ENCODE data around the gene FAM20C. TPM values are rescaled to one million over a fixed set of nuclear protein-coding genes. Genes with fewer than 3 reads are reported as not detected.

The FAM20C gene
- polyA plus RNA-seq, 6 donors from 2014 or later = 0.18 TPM; not detected in 5

DNA sequence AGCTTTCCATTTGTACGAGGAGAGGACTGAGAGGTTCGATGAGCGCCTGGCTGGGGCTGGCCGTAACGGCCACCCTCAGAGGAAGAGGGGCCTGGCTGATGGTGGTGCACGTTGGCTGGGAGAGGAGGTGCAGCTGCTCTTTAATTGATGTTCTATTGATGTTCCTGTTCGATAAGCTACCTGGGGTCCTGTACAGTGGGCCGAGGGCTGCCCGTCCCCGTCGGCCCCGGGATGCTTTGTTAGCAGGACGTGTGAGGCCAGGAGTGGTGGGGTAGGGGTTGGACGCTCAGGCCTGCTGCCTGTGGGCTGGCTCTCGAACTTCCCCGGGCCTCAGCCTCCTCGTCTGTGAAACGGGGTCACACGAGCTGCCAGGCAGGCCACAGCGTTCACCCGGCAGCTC, 25.4 kb downstream of the FAM20C start:
- H3K4me3 Mint-ChIP-seq = no peak overlapping the region
- no peaks in the 10 kb centered on the region for H3K27me3 Mint-ChIP-seq
- ATAC-seq (ENCODE audit: low read depth in 2 of 2) = no peak
- DNase-seq = no peak
- peaks cover 0 to 2% (median 0%) of the 10 kb centered on the region in 7 donors for H3K9me3 Mint-ChIP-seq
- no peak overlapping the region for H3K27ac Mint-ChIP-seq
- H3K36me3 Mint-ChIP-seq = no peaks in the 10 kb centered on the region
- H3K4me1 Mint-ChIP-seq = peaks cover 0 to 2% (median 0%) of the 10 kb centered on the region in 3 donors

DNA sequence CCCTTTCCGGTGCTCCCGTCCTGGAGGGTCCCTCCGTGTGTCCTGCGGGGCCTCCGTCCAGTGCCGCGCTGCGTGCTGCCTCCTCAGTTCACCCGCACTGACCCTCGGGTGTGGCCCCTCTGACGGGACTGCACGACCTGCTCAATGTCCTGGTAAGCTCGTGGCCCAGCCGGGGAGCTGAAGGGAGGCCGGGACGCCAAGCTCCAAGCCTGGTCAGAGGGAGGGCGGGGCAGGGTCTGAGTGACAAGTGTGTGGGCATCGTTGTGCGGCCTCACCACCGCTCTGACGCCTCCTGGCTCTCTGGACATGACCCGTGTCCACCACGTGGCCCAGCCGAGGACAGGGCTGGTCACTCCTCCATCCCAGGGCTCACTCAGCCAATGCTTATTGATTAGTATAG, 25.9 kb downstream of the FAM20C start:
- ATAC-seq (ENCODE audit: low read depth in 2 of 2) = no peak
- Mint-ChIP-seq H3K27ac (no peak overlapping the region), H3K27me3 (no peaks in the 10 kb centered on the region), H3K4me1 (peaks cover 0 to 3% (median 0%) of the 10 kb centered on the region in 3 donors), H3K9me3 (peaks cover 0 to 3% (median 0%) of the 10 kb centered on the region in 7 donors), H3K36me3 (no peaks in the 10 kb centered on the region), H3K4me3 (no peak overlapping the region)
- no peak for DNase-seq

DNA sequence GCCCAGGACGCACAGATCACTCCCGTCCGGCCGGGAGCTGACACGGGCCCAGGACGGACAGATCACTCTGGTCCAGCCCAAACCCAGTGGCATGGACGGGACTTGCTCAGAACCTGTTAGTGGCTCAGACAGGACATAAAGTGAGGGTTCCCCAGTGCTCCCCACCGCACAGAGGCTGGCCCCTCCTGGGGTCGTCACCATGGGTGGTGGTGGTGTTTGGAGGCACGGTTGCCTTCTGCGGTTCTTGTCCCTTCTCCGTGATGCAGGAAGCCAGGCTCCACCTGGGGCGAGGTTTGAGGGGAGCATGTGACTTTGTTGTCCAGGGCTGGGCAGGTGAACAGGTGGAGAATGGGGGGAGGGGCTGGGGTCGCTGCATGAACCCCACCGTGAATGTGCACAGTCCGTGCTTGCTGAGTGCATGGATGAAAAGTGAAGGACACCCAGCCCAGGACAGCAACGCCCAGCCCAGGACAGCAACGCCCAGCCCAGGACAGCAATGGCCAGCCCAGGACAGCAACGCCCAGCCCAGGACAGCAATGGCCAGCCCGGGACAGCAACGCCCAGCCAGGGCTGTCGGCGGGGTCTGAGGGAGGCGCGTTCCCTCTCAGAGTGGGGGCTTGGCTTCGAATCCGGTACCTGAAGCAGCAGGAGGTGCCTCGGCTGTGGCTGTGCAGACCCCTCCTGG, 26.7 kb downstream of the FAM20C start:
- Mint-ChIP-seq H3K9me3 (peaks cover 0 to 3% (median 0%) of the 10 kb centered on the region in 7 donors), H3K27me3 (no peaks in the 10 kb centered on the region), H3K4me3 (no peak overlapping the region), H3K36me3 (no peaks in the 10 kb centered on the region), H3K27ac (no peak overlapping the region), H3K4me1 (peaks cover 0 to 3% (median 0%) of the 10 kb centered on the region in 3 donors)
- no peak for ATAC-seq (ENCODE audit: low read depth in 2 of 2)
- DNase-seq = no peak

DNA sequence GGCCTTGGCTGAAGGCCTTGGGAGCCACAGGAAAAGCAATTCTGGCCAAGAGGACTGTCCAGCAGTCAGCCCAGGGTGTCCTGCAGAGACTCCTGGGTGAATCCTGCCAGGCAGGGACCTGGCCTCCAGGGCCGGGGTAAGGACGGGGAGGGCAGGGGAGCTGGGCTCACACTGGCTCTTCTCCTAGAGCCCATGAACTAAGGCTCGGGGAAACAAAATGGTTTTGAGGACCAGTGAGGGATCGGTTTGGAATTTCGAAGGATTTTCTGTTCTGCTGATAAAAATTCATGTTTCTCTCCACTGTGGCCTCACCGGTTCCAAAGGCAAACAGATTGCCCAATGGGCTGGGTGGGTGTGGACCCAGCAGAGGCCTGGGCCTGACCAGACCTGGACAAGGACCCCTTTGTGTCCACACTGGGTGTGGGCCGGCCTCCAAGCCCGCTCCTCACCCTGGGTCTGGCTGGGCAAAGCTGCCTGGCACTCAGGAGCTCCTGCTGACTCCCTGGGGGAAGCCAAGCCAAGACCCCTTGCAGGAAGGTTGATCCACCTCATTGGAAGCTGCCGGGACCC, 27.3 kb downstream of the FAM20C start:
- H3K36me3 Mint-ChIP-seq = no peaks in the 10 kb centered on the region
- peaks cover 0 to 3% (median 0%) of the 10 kb centered on the region in 3 donors for H3K4me1 Mint-ChIP-seq
- no peak overlapping the region for H3K4me3 Mint-ChIP-seq
- no peak for DNase-seq
- ATAC-seq (ENCODE audit: low read depth in 2 of 2) = no peak
- no peaks in the 10 kb centered on the region for H3K27me3 Mint-ChIP-seq
- no peak overlapping the region for H3K27ac Mint-ChIP-seq
- H3K9me3 Mint-ChIP-seq = peaks cover 0 to 3% (median 0%) of the 10 kb centered on the region in 7 donors

DNA sequence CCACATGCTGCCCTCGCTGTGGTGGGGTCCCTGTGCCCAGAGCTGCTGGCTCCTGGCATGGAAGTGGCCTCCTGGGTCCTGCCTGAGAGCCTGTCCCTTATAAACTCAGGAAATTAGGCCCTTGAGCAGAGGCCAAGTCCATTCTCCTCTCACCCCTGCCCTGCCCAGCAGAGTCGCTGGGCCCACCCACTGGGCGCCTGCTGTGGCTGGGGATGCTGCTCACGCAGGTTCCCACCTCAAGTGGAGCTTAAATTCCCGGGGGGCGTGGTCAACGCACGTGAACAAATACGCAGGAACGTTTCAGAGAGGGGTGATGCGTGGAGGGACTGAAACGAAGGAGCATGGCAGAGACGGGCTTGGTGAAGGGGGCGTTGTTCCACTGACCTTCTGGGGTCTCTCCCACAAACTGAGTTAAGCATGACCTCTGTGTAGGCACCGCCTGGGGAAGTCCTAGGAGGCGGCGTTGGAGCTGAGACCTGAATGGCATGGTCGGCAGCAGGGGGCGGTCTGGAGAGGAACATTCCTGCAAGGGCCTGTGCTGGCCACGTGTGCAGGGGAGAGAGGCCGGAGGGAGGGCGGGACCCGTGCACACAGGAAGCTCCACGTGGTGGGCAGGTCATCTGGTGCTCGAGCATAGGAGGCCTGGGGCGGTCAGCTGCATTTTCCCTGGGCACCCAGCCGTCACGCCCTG, 27.9 kb downstream of the FAM20C start:
- no peaks in the 10 kb centered on the region for H3K27me3 Mint-ChIP-seq
- H3K36me3 Mint-ChIP-seq = no peaks in the 10 kb centered on the region
- H3K27ac Mint-ChIP-seq = peak overlapping the region in 1 of 6 donors; percentile 38
- no peak for DNase-seq
- no peak overlapping the region for H3K4me3 Mint-ChIP-seq
- H3K4me1 Mint-ChIP-seq = peaks cover 0 to 3% (median 0%) of the 10 kb centered on the region in 3 donors
- ATAC-seq (ENCODE audit: low read depth in 2 of 2) = no peak
- peaks cover 0 to 3% (median 0%) of the 10 kb centered on the region in 7 donors for H3K9me3 Mint-ChIP-seq

DNA sequence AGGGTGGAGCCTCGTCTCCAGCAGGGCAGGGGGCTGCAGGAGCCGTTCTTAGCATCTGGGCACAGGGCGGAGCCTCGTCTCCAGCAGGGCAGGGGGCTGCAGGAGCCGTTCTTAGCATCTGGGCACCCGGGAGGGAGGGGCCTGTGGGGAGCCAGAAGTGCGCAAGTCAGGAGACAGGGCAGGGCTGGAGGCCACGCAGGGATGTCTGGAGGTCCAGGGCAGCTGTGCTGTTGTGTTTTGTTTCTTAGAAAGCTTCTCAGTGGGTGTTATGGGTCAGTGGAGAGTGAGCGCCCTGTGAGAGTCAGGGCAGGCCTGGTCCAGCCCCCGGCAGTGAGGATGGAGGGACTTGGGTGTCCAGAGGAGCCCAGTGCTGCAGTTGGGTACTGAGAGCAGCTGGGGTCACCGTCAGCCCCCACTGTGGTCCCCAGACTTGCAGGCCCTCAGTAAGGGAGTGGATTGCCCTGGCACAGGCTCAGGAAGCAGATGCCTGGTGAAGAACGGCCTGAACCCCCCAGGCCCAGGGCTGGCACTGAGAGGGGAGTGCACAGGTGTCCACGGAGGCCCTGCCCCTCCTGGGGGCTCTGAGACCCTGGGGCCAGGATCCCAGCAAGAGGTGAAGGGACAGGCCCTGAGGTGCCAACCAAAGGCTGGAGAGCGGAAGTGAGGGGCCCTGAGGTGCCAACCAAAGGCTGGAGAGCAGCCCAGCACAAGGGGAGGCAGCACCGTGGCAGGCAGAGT, 29.8 kb downstream of the FAM20C start:
- H3K4me3 Mint-ChIP-seq = peak overlapping the region in 1 of 8 donors; percentile 48
- peaks cover 0 to 3% (median 0%) of the 10 kb centered on the region in 7 donors for H3K9me3 Mint-ChIP-seq
- DNase-seq = no peak
- H3K27me3 Mint-ChIP-seq = no peaks in the 10 kb centered on the region
- H3K4me1 Mint-ChIP-seq = peaks cover 0 to 3% (median 0%) of the 10 kb centered on the region in 3 donors
- ATAC-seq (ENCODE audit: low read depth in 2 of 2) = no peak
- H3K36me3 Mint-ChIP-seq = no peaks in the 10 kb centered on the region
- peak overlapping the region in 1 of 6 donors; percentile 41 for H3K27ac Mint-ChIP-seq

DNA sequence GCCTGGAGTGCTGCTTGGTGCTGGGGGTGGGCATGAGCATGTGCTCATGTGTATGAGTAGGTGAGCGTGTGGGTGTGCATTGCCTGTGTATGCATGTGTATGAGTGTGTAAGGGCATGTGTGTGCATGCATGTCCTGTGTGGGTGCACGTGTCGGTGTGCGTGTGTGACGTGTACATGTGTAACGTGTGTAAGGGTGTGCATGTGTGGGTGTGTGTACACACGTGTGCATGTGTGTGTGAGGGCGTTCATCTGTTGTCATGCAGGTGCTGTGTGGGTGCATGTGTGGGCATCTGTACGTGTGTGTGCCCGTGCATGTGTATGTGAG, 30.3 kb downstream of the FAM20C start:
- H3K4me3 Mint-ChIP-seq = peak overlapping the region in 1 of 8 donors; percentile 48
- ATAC-seq (ENCODE audit: low read depth in 2 of 2) = no peak
- peak overlapping the region in 1 of 6 donors; percentile 69 for H3K27ac Mint-ChIP-seq
- peaks cover 0 to 3% (median 0%) of the 10 kb centered on the region in 7 donors for H3K9me3 Mint-ChIP-seq
- H3K36me3 Mint-ChIP-seq = no peaks in the 10 kb centered on the region
- H3K27me3 Mint-ChIP-seq = no peaks in the 10 kb centered on the region
- no peak for DNase-seq
- H3K4me1 Mint-ChIP-seq = peaks cover 0 to 3% (median 0%) of the 10 kb centered on the region in 3 donors

DNA sequence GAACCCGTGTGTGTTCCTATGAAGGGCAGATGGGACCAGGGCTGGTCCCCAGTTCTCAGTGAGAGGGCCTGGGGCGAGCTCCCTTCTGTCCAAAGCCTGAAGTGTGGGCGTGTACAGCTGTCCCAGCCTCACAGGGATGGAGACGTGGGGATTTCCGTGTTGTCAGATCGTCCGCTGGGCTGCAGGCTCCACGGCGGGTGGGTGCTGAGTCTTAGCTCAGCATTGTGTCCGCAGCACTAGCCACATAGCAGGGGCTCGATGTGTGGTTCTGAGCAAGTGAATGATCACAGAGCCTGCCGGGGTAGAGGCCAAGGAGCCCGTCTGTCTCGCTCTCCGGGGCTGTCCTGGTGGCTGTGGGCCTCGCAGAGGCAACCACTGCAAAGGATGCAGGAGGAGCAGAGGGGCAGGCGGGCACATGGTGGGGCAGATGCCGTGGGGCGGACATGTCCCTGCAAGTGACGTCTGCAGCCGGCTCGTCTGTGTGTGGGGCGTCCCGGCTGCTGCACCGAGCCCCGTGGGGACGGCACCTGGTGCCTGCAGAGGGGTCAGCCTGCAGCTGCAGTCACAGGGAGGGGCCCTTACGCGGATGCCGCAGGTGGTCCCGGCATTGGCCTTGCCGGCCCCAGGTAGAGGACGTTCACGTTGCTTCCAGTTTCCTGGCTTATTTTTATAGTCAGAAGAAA, 30.9 kb downstream of the FAM20C start:
- H3K27me3 Mint-ChIP-seq = no peaks in the 10 kb centered on the region
- H3K4me1 Mint-ChIP-seq = peaks cover 0 to 3% (median 0%) of the 10 kb centered on the region in 3 donors
- H3K36me3 Mint-ChIP-seq = no peaks in the 10 kb centered on the region
- H3K9me3 Mint-ChIP-seq = peaks cover 0 to 3% (median 0%) of the 10 kb centered on the region in 7 donors
- ATAC-seq (ENCODE audit: low read depth in 2 of 2) (no peak), DNase-seq (no peak)
- H3K27ac Mint-ChIP-seq = peak overlapping the region in 1 of 6 donors; percentile 26
- H3K4me3 Mint-ChIP-seq = no peak overlapping the region

DNA sequence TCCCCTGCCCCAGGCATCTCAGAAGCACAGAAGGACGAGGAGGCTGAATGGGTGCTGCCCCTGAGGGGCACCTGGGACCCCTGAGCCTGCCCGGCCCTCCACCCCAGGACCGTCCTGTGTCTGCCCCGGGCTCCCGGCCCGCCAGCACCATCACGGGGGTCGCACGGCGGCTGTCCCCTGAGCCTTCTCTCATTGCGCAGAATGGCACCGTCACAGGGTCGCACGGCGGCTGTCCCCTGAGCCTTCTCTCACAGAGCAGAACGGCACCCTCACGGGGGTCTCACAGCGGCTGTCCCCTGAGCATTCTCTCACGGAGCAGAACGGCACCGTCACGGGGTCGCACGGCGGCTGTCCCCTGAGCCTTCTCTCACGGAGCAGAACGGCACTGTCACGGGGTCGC, 31.5 kb downstream of the FAM20C start:
- peaks cover 0 to 3% (median 0%) of the 10 kb centered on the region in 3 donors for H3K4me1 Mint-ChIP-seq
- no peaks in the 10 kb centered on the region for H3K36me3 Mint-ChIP-seq
- no peaks in the 10 kb centered on the region for H3K27me3 Mint-ChIP-seq
- peaks cover 0 to 3% (median 0%) of the 10 kb centered on the region in 7 donors for H3K9me3 Mint-ChIP-seq
- no peak overlapping the region for H3K4me3 Mint-ChIP-seq
- DNase-seq (no peak), ATAC-seq (ENCODE audit: low read depth in 2 of 2) (no peak)
- H3K27ac Mint-ChIP-seq = no peak overlapping the region

DNA sequence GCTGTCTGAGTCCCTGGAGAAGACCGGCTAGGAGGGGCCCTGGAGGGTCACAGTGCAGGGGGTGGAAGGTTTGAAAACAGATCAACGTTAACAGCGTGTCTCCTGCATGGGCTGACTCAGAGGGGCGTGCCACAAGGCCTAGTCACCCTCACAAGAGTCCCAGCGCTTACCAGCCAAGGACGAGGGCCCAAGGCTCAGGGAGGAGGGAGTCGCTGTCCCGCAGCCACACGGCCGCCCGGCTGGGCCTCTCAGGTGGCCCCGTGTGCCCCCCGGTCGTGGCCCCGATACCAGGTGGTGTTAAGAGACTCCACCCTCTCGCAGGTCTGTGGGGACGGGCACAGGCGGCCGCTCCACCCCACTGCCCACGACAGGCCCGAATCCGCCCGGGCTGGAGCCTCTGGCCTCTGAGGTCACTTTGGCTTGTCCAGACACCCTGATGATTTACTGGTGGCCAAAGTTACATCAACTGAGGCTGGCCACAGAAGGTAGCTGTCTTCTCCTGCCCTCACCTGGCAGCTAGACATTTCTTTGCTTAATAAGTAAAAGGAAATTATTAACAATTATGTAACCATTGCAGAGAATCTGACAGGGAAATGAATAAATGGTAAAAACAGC, 34.0 kb downstream of the FAM20C start:
- H3K27ac Mint-ChIP-seq = no peak overlapping the region
- H3K36me3 Mint-ChIP-seq = no peaks in the 10 kb centered on the region
- H3K27me3 Mint-ChIP-seq = peaks cover 0 to 6% (median 0%) of the 10 kb centered on the region in 3 donors
- H3K4me1 Mint-ChIP-seq = peaks cover 0 to 3% (median 0%) of the 10 kb centered on the region in 3 donors
- no peak overlapping the region for H3K4me3 Mint-ChIP-seq
- ATAC-seq (ENCODE audit: low read depth in 2 of 2) (no peak), DNase-seq (no peak)
- H3K9me3 Mint-ChIP-seq = peaks cover 0 to 3% (median 0%) of the 10 kb centered on the region in 7 donors

DNA sequence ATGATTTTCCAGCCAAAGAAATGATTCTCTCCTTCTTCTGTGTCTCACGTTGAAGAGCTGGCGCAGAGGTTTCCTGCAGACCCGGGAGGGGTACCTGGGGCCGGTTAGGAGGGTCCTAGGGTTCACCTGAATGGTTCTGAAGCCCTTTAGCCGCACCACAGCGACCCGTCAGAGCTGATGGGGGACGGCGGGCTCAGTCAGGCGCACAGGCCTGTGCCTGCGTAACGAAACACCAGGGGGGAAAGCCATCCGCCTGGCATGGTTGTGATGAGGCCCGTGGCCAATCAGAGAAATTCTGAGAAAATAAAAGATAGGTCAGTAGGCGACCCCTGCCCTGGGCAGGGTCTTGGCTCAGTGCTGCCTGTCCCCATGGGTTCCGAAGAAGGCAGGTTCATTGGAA, 35.6 kb downstream of the FAM20C start:
- DNase-seq = no peak
- no peak for ATAC-seq (ENCODE audit: low read depth in 2 of 2)
- H3K27ac Mint-ChIP-seq = no peak overlapping the region
- H3K4me3 Mint-ChIP-seq = no peak overlapping the region
- H3K27me3 Mint-ChIP-seq = peaks cover 0 to 6% (median 0%) of the 10 kb centered on the region in 3 donors
- no peaks in the 10 kb centered on the region for H3K36me3 Mint-ChIP-seq
- H3K4me1 Mint-ChIP-seq = no peaks in the 10 kb centered on the region
- H3K9me3 Mint-ChIP-seq = no peaks in the 10 kb centered on the region

DNA sequence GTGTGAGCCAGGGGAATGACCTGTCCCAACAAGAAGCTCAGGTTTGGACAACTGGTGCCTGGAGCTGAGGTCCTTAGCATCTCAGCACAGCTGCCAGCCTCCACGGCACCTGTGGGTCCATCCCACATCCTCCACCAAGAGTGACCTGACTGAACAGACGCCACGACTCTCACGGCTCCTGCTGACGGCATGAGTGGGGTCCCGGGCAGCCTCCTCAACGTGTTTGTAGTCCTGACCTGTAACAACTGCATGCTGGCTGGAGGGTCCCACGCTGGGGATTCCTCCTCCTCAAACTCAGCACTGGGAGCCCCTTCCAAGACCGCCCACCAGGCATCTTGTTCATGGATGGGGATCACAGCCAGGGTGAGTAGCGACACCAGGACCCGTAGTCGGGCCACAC, 36.2 kb downstream of the FAM20C start:
- Mint-ChIP-seq H3K4me3 (no peak overlapping the region), H3K27ac (no peak overlapping the region), H3K4me1 (no peaks in the 10 kb centered on the region), H3K36me3 (no peaks in the 10 kb centered on the region), H3K9me3 (no peaks in the 10 kb centered on the region), H3K27me3 (peaks cover 0 to 6% (median 4%) of the 10 kb centered on the region in 3 donors)
- ATAC-seq (ENCODE audit: low read depth in 2 of 2) (no peak), DNase-seq (no peak)

Measured in naive B cell (primary cell).